Caco-2 (cell line): Measurements from ENCODE around the gene VIPR1. TPM values are rescaled to one million over a fixed set of nuclear protein-coding genes. Genes with fewer than 3 reads are reported as not detected.

Experiments
- BruUV-seq: library from RNA; stranded (reverse); fragments of 400-500 nt; replicated peaks from 2 replicates; lab custom pipeline; 2021; lab: Mats Ljungman, UMichigan
- CTCF ChIA-PET: fragments of 300-600 bp; sonication (Branson Sonifier 250); formaldehyde crosslinking; loops from one replicate; lab custom pipeline; 2022; ENCODE audit warnings: antibody characterized with exemption; lab: Charles Lee
- POLR2A ChIA-PET: fragments of 300-600 bp; sonication (Branson Sonifier 250); formaldehyde crosslinking; loops from one replicate; lab custom pipeline; 2022; ENCODE audit warnings: antibody characterized with exemption; lab: Charles Lee
- DNase-seq, 2 experiments: peaks; one replicate each; pipeline versions ENCODE4 v3.0.0 to v3.0.0-alpha.2; 2020 to 2022
- H3K27me3 ChIP-seq: replicated peaks from 2 replicates; pipeline ENCODE4 v1.6.0; 2011; ENCODE audit warnings: low read length; ENCODE audit not compliant: control insufficient read depth, insufficient read depth
- H3K36me3 ChIP-seq: 2 replicates; pipeline ENCODE4 v1.5.1; 2011; ENCODE audit warnings: low read length; ENCODE audit not compliant: control insufficient read depth, insufficient read depth
- H3K4me1 ChIP-seq: fragments of 250-450 bp; sonication (Bioruptor Pico); 2 replicates; pipeline ENCODE4 v1.5.1; 2020; ENCODE audit warnings: mild to moderate bottlenecking
- H3K4me3 ChIP-seq: 2 replicates; pipeline ENCODE4 v1.5.1; 2011; ENCODE audit warnings: low read depth, mild to moderate bottlenecking, control low read depth, low read length
- H3K9me3 ChIP-seq: fragments of 250-450 bp; sonication (Bioruptor Pico); 2 replicates; pipeline ENCODE4 v1.5.1; 2020; ENCODE audit warnings: mild to moderate bottlenecking, moderate library complexity
- H3K27ac Mint-ChIP-seq: one replicate; pipeline ENCODE4 v1.8.0; 2022; ENCODE audit warnings: mixed read lengths; ENCODE audit not compliant: unreplicated experiment
- H3K27me3 Mint-ChIP-seq: one replicate; pipeline ENCODE4 v1.8.0; 2022; ENCODE audit warnings: mixed read lengths; ENCODE audit not compliant: insufficient read depth, unreplicated experiment
- H3K36me3 Mint-ChIP-seq: one replicate; pipeline ENCODE4 v1.8.0; 2022; ENCODE audit warnings: mild to moderate bottlenecking, mixed read lengths; ENCODE audit not compliant: insufficient read depth, unreplicated experiment
- H3K4me1 Mint-ChIP-seq: one replicate; pipeline ENCODE4 v1.8.0; 2022; ENCODE audit warnings: low read depth, mixed read lengths; ENCODE audit not compliant: unreplicated experiment
- H3K4me3 Mint-ChIP-seq: one replicate; pipeline ENCODE4 v1.8.0; 2022; ENCODE audit warnings: mild to moderate bottlenecking, moderate library complexity, mixed read lengths; ENCODE audit not compliant: unreplicated experiment
- H3K9me3 Mint-ChIP-seq: one replicate; pipeline ENCODE4 v1.8.0; 2022; ENCODE audit warnings: mixed read lengths; ENCODE audit not compliant: unreplicated experiment
- intact Hi-C: fragments of 100-400 bp; cut with micrococcal nuclease; formaldehyde crosslinking; loops from one replicate; pipeline ENCODE4 v1.10.0; 2022; ENCODE audit not compliant: unreplicated experiment
- total RNA-seq: library from RNA; stranded (reverse); gene quantifications from 2 replicates; pipeline ENCODE4 v1.2.3, GENCODE V29; 2022
- TF ChIP-seq, protein P1 (sequence below), 2 experiments: fragments of 200-600 bp in 1 of 2; IDR thresholded peaks; 1 replicate in 1 of 2; 2 replicates in 1 of 2; pipeline versions ENCODE4 v1.5.1 to v1.8.0; 2011 to 2022; ENCODE audit warnings: antibody characterized with exemption in 1 of 2, control low read depth in 1 of 2, inconsistent platforms in 1 of 2, low read depth in 1 of 2, low read length in 1 of 2, mild to moderate bottlenecking in 1 of 2, moderate library complexity in 1 of 2; ENCODE audit not compliant: insufficient read depth in 1 of 2, severe bottlenecking in 1 of 2, unreplicated experiment in 1 of 2

The VIPR1 gene
- total RNA-seq, 1 experiment from 2014 or later = 3.8 TPM

DNA sequence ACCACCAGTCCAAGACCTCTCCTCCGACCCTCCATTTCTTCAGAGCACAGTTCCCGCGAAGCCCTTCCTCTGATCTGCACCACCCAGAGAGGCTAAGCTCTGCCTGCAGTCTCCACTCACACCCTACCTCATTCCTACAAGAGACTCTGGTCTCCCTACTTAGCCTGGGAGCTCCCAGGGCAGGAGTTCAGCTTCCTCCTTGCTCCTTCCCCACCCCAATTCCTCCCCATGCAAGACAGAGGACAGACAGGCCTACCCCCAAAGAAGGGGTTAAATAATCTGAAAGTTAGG lies 12.6 kb upstream of the VIPR1 start:
- no peak overlapping the region for H3K27ac Mint-ChIP-seq
- no peaks in the 10 kb centered on the region for H3K36me3 Mint-ChIP-seq
- H3K27me3 Mint-ChIP-seq = peaks cover 3% of the 10 kb centered on the region
- H3K4me1 Mint-ChIP-seq = peaks cover 12% of the 10 kb centered on the region
- Histone ChIP-seq H3K4me3 (no peak overlapping the region), H3K36me3 (no peaks in the 10 kb centered on the region), H3K4me1 (0 out of 2 replicates have a peak, but pooled peaks cover 6% of the 10 kb centered on the region), H3K27me3 (no peaks in the 10 kb centered on the region), H3K9me3 (no peaks in the 10 kb centered on the region)
- CTCF ChIA-PET = no interaction called here
- POLR2A ChIA-PET = no interaction called here
- no peaks in the 10 kb centered on the region for H3K9me3 Mint-ChIP-seq
- TF ChIP-seq, protein P1, sequence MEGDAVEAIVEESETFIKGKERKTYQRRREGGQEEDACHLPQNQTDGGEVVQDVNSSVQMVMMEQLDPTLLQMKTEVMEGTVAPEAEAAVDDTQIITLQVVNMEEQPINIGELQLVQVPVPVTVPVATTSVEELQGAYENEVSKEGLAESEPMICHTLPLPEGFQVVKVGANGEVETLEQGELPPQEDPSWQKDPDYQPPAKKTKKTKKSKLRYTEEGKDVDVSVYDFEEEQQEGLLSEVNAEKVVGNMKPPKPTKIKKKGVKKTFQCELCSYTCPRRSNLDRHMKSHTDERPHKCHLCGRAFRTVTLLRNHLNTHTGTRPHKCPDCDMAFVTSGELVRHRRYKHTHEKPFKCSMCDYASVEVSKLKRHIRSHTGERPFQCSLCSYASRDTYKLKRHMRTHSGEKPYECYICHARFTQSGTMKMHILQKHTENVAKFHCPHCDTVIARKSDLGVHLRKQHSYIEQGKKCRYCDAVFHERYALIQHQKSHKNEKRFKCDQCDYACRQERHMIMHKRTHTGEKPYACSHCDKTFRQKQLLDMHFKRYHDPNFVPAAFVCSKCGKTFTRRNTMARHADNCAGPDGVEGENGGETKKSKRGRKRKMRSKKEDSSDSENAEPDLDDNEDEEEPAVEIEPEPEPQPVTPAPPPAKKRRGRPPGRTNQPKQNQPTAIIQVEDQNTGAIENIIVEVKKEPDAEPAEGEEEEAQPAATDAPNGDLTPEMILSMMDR (IDR thresholded peaks at IDR 0.05; ENCODE audit: insufficient read depth in 1 of 2, low read depth in 1 of 2, low read length in 1 of 2, severe bottlenecking in 1 of 2, unreplicated experiment in 1 of 2) = no peak
- no TSS peak for BruUV-seq
- H3K4me3 Mint-ChIP-seq = no peak overlapping the region
- intact Hi-C loops = no loop called here
- no peak for DNase-seq

DNA sequence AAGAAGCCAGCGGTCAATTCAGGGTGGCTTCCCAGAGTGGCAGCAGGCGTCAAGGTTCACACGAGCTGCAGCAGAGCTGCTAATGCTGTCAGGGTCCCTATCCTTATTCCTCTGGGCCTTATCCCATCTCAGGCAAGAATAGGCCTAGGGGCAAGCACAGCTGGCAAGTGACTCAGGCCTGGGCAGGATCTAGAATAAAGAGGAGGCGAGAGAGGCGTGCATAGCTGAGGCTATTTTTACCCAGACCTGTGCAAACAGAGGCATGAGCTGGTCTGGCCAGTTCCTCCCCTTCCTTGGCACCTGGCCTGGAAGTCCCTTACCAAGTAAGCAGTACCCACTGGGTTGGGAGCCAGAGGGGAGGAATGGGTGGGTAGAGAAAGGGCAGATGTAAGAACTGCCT lies 12.2 kb upstream of the VIPR1 start:
- no peaks in the 10 kb centered on the region for H3K9me3 Mint-ChIP-seq
- no peak overlapping the region for H3K27ac Mint-ChIP-seq
- CTCF ChIA-PET = interaction anchor here (0.6 kb wide), 1 partner anchor 11 kb away, joined by 3 read pairs; no protein-coding TSS in a partner anchor
- peaks cover 12% of the 10 kb centered on the region for H3K4me1 Mint-ChIP-seq
- Histone ChIP-seq H3K4me1 (0 out of 2 replicates have a peak, but pooled peaks cover 6% of the 10 kb centered on the region), H3K9me3 (no peaks in the 10 kb centered on the region), H3K27me3 (no peaks in the 10 kb centered on the region), H3K4me3 (no peak overlapping the region), H3K36me3 (no peaks in the 10 kb centered on the region)
- intact Hi-C loops = no loop called here
- POLR2A ChIA-PET = no interaction called here
- no peak overlapping the region for H3K4me3 Mint-ChIP-seq
- TF ChIP-seq, protein P1 (IDR thresholded peaks at IDR 0.05; ENCODE audit: insufficient read depth in 1 of 2, low read depth in 1 of 2, low read length in 1 of 2, severe bottlenecking in 1 of 2, unreplicated experiment in 1 of 2) = no peak
- no peak for DNase-seq
- peaks cover 2% of the 10 kb centered on the region for H3K27me3 Mint-ChIP-seq
- BruUV-seq = no TSS peak
- H3K36me3 Mint-ChIP-seq = no peaks in the 10 kb centered on the region

DNA sequence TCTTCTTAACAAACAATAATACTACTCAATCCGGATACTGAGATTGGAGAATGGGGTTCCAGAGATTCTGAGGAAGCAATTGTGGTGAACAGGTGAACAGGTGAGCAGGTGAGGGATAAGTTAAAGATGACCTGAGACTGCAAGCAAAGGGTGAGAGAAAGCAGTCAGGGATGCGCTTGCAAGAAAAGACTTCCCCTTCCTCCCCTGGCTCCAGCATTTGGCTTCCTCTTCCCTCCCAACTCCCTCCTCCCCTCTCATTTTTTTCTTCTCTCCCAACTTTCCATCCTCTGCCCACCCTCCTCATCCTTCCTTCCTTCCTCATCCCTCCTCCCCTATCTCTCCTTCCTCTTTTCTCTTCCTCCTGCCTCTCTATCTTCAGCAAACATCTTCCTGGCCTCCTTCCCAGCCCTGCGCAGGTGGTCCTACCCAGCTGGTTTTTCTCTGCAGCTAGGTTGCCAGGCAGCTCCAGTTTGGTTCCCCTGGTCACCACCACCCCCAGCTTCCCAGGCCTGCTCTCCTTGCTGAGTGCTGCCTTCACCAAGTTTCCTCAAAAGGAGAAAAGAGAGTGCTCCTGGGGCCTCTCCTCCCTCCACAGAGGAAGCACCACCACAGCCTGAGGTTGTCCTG lies 10.4 kb upstream of the VIPR1 start:
- TF ChIP-seq, protein P1 (IDR thresholded peaks at IDR 0.05; ENCODE audit: insufficient read depth in 1 of 2, low read depth in 1 of 2, low read length in 1 of 2, severe bottlenecking in 1 of 2, unreplicated experiment in 1 of 2) = no peak
- Histone ChIP-seq H3K9me3 (no peaks in the 10 kb centered on the region), H3K36me3 (no peaks in the 10 kb centered on the region), H3K4me1 (0 out of 2 replicates have a peak, but pooled peaks cover 6% of the 10 kb centered on the region), H3K27me3 (no peaks in the 10 kb centered on the region), H3K4me3 (no peak overlapping the region)
- Mint-ChIP-seq H3K27me3 (no peaks in the 10 kb centered on the region), H3K9me3 (no peaks in the 10 kb centered on the region), H3K27ac (no peak overlapping the region), H3K4me3 (no peak overlapping the region), H3K4me1 (peaks cover 18% of the 10 kb centered on the region), H3K36me3 (no peaks in the 10 kb centered on the region)
- ChIA-PET CTCF (no interaction called here), POLR2A (no interaction called here)
- no peak for DNase-seq
- intact Hi-C loops = no loop called here
- BruUV-seq = no TSS peak
